GM19099 (cell line): ENCODE results near the gene YKT6.

Experiments used
- POLR2A ChIP-seq: IDR thresholded peaks from 3 replicates; pipeline ENCODE4 v1.6.1; 2011; ENCODE audit warnings: low read depth; ENCODE audit not compliant: insufficient read length; ENCODE audit errors: extremely low read depth

Gene YKT6

GRCh38 chr7:44184873-44185446 lies 15.8 kb upstream of the YKT6 start:
- TF ChIP-seq POLR2A: no peak

DNA sequence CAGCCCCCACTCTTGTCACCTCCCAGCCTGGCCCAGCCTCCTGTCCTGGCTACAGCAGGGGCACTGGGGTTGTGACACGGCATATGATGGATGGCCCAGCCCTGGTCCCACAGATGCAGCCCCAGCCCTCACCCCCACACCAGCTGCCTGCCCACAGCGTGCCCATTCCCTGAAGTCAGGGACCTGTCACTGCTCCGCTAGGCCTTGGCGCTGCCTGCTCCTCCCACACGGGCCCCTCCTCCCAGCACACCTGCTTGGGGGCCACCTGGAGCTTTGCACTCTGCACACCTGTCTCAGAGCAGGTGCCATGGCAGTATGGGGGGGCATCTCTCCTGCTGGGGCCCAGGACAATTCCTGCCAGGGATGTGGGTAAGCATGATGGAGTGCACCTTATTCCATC lies 15.0 kb upstream of the YKT6 start:
- TF ChIP-seq POLR2A: no peak

GRCh38 chr7:44186736-44187135 lies 14.0 kb upstream of the YKT6 start:
- TF ChIP-seq POLR2A: no peak

GRCh38 chr7:44187636-44188416 lies 13.0 kb upstream of the YKT6 start:
- no peak for TF ChIP-seq POLR2A

DNA sequence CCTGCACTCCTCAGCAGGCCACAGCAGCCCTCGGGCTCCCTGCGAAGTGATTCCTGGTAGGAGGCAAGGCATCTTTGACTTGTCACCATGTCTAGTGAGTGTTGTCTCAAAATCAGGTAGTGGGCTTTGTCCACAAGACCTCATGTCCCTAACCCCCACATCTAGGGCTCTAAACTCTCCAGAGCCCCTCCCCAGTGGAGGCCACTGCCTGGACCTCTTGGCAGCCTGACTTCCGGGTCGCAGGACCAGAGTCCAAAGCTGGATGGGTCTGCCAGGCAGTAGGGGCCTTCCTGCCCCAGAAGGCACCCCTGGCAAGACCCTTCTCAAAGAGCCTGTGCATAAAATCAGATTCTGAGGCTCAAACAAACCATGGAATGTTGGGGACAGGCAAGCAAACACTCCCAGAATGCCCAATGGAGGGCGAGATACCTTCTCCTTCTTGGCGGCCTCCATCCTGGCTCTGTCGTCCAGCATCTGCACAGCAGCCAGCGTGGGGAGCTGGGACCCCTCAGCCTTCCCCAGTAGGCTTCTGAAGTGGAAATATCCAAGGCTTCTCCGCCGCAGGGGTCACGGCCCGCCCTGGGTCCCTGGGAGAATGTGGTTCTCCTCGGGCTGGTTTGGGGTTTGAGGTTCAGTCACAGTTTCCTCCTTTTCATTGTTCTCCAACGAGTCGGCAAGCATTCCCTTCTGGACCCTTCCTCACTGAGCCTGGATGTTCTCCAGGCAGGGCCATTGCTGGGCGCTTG lies 12.1 kb upstream of the YKT6 start:
- no peak for TF ChIP-seq POLR2A

DNA sequence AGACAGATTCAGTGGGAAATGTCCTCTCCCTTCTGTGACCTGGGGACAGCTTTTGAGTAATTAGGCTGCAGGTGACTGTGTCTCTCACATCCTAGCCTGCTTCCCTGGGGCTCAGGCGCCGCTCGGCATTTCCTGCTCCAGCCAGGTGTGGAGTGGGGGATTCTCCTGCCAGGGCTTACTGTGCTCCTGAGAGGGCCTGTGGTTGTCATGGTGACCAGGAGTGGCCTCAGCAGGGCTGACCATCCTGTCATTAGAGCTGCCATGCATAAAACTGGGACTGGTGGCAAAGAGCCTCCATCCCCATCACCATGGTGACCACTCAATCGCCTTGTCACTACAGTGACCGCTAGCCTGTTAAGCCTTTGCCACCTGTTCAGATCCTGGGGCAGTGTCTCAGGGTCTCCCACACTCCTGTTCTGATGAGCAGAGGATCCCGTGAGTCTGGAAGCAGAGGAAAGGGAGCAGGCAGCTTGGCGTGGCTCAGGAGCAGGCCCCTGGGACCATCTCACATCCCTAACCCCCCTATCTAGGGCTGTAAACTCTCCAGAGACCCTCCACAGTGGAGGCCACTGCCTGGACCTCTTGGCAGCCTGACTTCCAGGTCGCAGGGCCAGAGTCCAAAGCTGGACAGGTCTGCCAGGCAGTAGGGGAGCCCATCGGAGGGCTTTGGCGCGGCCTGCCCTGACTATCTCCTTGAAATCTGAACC lies 11.3 kb upstream of the YKT6 start, which contains the start of gene GCK:
TSS of gene GCK (minus strand) at position 154 of the 707 bp plus-strand sequence. CDS start 486 bp downstream, outside the sequence.
- no peak for TF ChIP-seq POLR2A

DNA sequence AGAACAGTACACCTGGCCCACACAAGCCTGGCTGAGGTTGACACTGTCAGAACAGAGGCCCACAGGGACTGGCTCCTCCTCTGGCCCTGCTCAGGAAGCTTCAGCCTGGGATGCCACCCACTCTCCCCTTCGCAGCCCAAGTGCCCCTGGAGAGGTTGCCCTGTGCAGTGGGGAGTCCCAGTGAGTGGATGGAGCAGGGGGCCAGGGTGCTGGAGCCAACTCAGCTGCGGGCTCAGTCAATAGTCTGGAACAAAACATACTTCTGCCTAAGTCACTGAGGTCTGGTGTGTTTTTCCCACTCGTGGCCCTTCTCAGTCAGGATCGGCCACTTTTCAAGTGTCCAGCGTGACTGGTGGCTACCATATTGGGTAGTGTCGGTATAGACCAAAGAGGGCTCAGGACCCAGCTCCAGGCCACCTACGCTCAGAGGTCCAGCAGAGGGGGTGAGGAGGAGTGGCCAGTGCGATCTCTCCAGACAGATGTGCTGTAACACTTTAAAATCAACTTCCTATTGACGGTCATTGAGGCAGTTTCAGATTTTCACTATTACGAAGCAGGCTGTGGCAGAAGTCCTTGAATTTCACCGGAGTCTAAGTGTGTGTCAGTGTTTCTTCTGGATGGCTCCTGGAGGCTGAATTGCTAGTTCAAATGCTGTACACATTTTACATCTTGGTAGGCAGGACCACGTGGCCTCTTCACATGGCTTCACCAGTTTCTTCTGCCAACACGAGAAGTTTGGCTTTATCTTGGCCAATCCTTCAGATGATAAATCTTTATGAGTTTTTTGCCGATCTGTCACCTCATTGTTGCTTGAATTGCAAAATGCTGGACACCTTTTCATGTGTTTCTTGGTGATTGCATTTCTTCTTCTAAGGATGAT lies 10.5 kb upstream of the YKT6 start:
- TF ChIP-seq POLR2A: no peak

GRCh38 chr7:44191171-44191570 lies 9.6 kb upstream of the YKT6 start:
- no peak for TF ChIP-seq POLR2A

DNA sequence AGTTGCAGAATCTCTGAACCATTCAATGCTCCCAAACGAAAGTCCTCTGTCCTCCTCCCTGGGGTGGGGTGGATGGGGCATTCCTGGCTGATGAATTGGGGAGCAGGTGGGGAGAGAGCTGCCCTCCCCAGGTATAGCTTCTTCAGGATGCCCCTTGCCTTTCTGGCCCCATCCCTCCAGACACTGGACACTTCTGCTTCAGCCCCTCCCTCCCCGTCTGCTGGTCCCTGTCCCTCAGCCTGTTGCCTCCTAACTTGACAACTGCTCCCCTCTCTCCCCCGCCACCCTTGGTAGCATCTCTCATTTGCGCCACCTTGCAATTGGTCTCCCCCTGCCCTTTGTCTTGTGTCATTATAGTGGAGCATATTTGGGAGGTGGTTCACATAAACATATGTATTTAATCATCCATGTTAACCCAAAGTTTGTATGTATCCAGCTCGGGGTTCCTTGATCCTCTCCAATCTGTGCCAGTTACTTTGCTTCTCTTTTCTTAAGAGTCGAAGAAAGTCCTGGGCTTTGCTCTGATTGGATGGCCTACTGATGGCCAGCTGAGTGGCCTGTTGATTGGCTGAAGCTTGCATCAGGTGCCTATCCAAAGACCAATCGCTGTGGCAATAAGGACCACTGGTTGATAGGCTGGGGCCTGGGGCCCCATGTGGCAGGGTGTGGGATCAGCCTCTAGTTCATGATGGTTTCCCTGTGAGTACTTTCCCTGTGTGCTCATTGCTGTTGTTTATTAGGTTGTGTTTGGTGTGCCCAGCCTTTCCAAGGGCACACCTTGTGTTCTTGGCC lies 7.6 kb upstream of the YKT6 start:
- no peak for TF ChIP-seq POLR2A

- no peak for TF ChIP-seq POLR2A
These were observed 6.7 kb upstream of the YKT6 start for GRCh38 chr7:44194069-44194468.

DNA sequence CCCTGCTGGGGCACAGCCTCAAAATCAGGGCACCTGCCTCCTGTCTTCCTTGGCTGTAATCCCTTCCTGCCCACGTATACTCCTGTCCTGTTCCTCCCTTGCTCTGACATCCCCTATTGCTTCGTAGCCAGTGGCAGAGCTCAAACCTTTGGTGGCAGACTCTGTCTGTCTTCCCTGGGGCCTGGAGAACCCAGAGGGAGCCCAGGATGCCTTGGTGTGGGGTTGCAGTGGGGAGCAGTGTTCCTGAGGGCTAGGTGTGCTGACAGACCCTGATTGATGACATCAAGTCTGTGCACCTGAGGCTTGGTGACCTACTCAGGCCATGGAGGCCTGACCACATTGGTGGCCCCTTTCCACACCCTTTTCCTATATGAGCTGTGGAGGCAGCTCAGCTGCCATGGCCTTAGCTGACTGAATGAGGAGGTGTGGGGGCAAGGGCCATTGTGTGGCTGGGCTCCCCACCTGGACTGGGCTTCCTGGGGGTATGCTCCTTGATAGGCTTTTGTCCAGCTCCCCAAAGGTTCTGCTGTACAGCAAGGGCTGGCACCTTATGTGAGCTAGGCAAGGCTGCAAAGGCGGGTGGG lies 6.1 kb upstream of the YKT6 start:
- TF ChIP-seq POLR2A: no peak

DNA sequence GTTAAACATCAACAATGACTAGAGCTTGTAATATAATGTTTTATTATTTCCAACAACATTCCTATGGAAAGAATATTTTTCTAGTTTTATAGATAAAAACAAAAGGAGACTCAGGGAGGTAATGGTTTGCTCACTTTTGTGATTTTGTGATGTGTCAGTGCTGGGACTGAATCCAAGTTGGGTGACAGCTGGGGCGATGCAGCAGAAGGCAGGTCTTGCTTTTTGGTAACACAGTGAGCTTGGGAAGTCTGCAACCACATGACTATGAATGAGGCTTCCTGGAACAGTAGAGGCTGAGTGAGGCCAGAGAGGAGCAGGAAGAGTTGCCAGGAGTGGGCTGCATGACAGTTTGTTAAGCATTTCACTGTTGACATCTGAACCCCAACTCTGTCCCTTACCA lies 4.9 kb upstream of the YKT6 start:
- TF ChIP-seq POLR2A: no peak

- no peak for TF ChIP-seq POLR2A
These were observed 4.3 kb upstream of the YKT6 start for GRCh38 chr7:44196450-44196872.
